NB4 (cell line): ENCODE data around the gene RASGRP3.

Source experiments
- MYC ChIP-seq: IDR thresholded peaks from 2 replicates; pipeline ENCODE4 v1.6.1; 2011; ENCODE audit warnings: low read depth, low read length
- POLR2A ChIP-seq: IDR thresholded peaks from 2 replicates; pipeline ENCODE4 v1.6.1; 2011; ENCODE audit warnings: mild to moderate bottlenecking; ENCODE audit not compliant: insufficient read length; ENCODE audit errors: extremely low read depth
- TF ChIP-seq, protein P1 (sequence below): IDR thresholded peaks from one replicate; pipeline ENCODE4 v1.5.1; 2012; ENCODE audit warnings: low read depth, low read length
- TF ChIP-seq, protein P2 (sequence below): IDR thresholded peaks from 2 replicates; pipeline ENCODE4 v1.6.1; 2011; ENCODE audit warnings: low read depth, low read length

DNA sequence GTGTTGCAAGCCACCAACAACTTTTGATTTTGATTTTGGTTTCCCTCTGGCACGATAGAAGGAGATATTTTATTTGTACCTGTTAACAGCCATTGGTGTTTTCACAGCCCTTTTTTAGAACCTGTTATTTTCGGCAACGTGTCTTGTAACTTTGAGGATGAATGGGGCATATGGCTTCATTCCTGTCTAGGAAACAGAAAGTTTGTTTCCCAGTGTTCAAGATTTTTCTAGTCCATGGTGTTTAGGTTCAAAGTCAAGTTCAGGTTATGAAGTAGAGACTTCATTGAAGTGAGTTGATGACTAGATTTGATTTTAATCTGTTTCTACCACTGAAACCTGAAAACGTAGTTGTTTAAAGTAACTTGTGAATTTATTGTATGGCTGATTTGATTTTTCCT lies 343 bp downstream of the RASGRP3 start:
- TF ChIP-seq, protein P1, sequence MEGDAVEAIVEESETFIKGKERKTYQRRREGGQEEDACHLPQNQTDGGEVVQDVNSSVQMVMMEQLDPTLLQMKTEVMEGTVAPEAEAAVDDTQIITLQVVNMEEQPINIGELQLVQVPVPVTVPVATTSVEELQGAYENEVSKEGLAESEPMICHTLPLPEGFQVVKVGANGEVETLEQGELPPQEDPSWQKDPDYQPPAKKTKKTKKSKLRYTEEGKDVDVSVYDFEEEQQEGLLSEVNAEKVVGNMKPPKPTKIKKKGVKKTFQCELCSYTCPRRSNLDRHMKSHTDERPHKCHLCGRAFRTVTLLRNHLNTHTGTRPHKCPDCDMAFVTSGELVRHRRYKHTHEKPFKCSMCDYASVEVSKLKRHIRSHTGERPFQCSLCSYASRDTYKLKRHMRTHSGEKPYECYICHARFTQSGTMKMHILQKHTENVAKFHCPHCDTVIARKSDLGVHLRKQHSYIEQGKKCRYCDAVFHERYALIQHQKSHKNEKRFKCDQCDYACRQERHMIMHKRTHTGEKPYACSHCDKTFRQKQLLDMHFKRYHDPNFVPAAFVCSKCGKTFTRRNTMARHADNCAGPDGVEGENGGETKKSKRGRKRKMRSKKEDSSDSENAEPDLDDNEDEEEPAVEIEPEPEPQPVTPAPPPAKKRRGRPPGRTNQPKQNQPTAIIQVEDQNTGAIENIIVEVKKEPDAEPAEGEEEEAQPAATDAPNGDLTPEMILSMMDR, result no peak
- TF ChIP-seq POLR2A (no peak), MYC (no peak)
- TF ChIP-seq, protein P2, sequence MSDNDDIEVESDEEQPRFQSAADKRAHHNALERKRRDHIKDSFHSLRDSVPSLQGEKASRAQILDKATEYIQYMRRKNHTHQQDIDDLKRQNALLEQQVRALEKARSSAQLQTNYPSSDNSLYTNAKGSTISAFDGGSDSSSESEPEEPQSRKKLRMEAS, result no peak
